Keratinocyte (primary cell): ENCODE results near the gene CYP46A1. TPM values are rescaled to one million over a fixed set of nuclear protein-coding genes. Genes with fewer than 3 reads are reported as not detected.

ENCODE experiments used
- DNase-seq: peaks from one replicate; pipeline ENCODE4 v3.0.0-alpha.2; 2011; ENCODE audit warnings: low read depth, missing footprints, low spot score
- FAIRE-seq: peaks from 2 replicates; lab custom pipeline; 2011; peaks lifted over from hg19 to GRCh38; lab: Jason Lieb, UNC
- H2AFZ ChIP-seq: 2 replicates; pipeline ENCODE4 v1.6.0; 2012; ENCODE audit warnings: low read length, control low read depth, inconsistent platforms; ENCODE audit not compliant: control insufficient read depth
- H3K27ac ChIP-seq: 2 replicates; pipeline ENCODE4 v1.5.1; 2011; ENCODE audit warnings: low read length; ENCODE audit not compliant: control insufficient read depth, insufficient read depth
- H3K27me3 ChIP-seq: 3 replicates; pipeline ENCODE4 v1.6.0; 2011; ENCODE audit warnings: low read length; ENCODE audit not compliant: control insufficient read depth, insufficient read depth; ENCODE audit errors: extremely low read depth
- H3K36me3 ChIP-seq, 2 experiments: 2 replicates in 1 of 2; 3 replicates in 1 of 2; pipeline ENCODE4 v1.5.1; 2011; ENCODE audit warnings: low read length in 2 of 2, mild to moderate bottlenecking in 1 of 2; ENCODE audit not compliant: control insufficient read depth in 2 of 2, insufficient read depth in 2 of 2; ENCODE audit errors: extremely low read depth in 1 of 2
- H3K4me1 ChIP-seq: 3 replicates; pipeline ENCODE4 v1.5.1; 2011; ENCODE audit warnings: low read length; ENCODE audit not compliant: control insufficient read depth, insufficient read depth; ENCODE audit errors: extremely low read depth
- H3K4me2 ChIP-seq: 3 replicates; pipeline ENCODE4 v1.6.0; 2011; ENCODE audit warnings: low read depth, low read length; ENCODE audit not compliant: control insufficient read depth, insufficient read depth; ENCODE audit errors: extremely low read depth
- H3K4me3 ChIP-seq, 3 experiments: fragments of 200-600 bp in 1 of 3; sonication (generic) in 1 of 3; 2 replicates in 2 of 3; 3 replicates in 1 of 3; pipeline ENCODE4 v1.5.1; 2011 to 2016; ENCODE audit warnings: low read length in 3 of 3, mild to moderate bottlenecking in 3 of 3, control low read depth in 2 of 3, inconsistent platforms in 1 of 3, low read depth in 1 of 3, mixed read lengths in 1 of 3, mixed run types in 1 of 3, moderate library complexity in 1 of 3; ENCODE audit not compliant: control insufficient read depth in 2 of 3, insufficient read depth in 2 of 3; ENCODE audit errors: extremely low read depth in 1 of 3
- H3K79me2 ChIP-seq: 2 replicates; pipeline ENCODE4 v1.6.0; 2012; ENCODE audit warnings: low read length; ENCODE audit not compliant: control insufficient read depth, insufficient read depth
- H3K9ac ChIP-seq: 3 replicates; pipeline ENCODE4 v1.6.0; 2011; ENCODE audit warnings: low read length; ENCODE audit not compliant: control insufficient read depth, insufficient read depth; ENCODE audit errors: extremely low read depth
- H3K9me1 ChIP-seq: 3 replicates; pipeline ENCODE4 v1.6.0; 2011; ENCODE audit warnings: low read length; ENCODE audit not compliant: control insufficient read depth, insufficient read depth; ENCODE audit errors: extremely low read depth
- H3K9me3 ChIP-seq: 2 replicates; pipeline ENCODE4 v1.5.1; 2012; ENCODE audit warnings: low read depth, low read length; ENCODE audit not compliant: control insufficient read depth
- H4K20me1 ChIP-seq: 3 replicates; pipeline ENCODE4 v1.6.0; 2011; ENCODE audit warnings: low read length; ENCODE audit not compliant: control insufficient read depth, insufficient read depth; ENCODE audit errors: extremely low read depth
- CTCF ChIP-seq, 3 experiments: IDR thresholded peaks in 1 of 3; conservative IDR thresholded peaks in 1 of 3; optimal IDR thresholded peaks in 1 of 3; 2 replicates in 2 of 3; 3 replicates in 1 of 3; pipeline versions ENCODE3 to v1.5.1; 2011; ENCODE audit warnings: low read length in 3 of 3, mild to moderate bottlenecking in 3 of 3, moderate library complexity in 2 of 3, control low read depth in 1 of 3, inconsistent platforms in 1 of 3; ENCODE audit not compliant: insufficient read depth in 2 of 3; ENCODE audit errors: extremely low read depth in 1 of 3
- EZH2 ChIP-seq: IDR thresholded peaks from one replicate; pipeline ENCODE4 v1.6.1; 2012; ENCODE audit warnings: inconsistent platforms, mild to moderate bottlenecking, low read length, moderate library complexity
- dilution Hi-C: fragments of 300-500 bp; cut with MboI; formaldehyde crosslinking; loops from one replicate; pipeline ENCODE4 v1.7.0; 2020; ENCODE audit warnings: low sequenced_read_pairs; ENCODE audit not compliant: extremely low pct_ligation_motif_present
- polyA plus RNA-seq, 5 experiments: library from polyadenylated mRNA; depleted of rRNA in 3 of 5; stranded (reverse) in 3 of 5; stranded (forward) in 1 of 5; unstranded in 1 of 5; fragments of >200 nt; gene quantifications; 1 replicate in 1 of 5; 2 replicates in 3 of 5; 3 replicates in 1 of 5; pipeline versions ENCODE4 v1.2.1 to v1.2.3, GENCODE V29; 2011 to 2012; ENCODE audit warnings: missing spikeins in 2 of 5, low read depth in 1 of 5, low replicate concordance in 1 of 5

Gene CYP46A1
- polyA plus RNA-seq, 1 donor (not counting 4 experiments of a cell fraction or from before 2014, with no cell fraction given): 0.01 TPM

DNA sequence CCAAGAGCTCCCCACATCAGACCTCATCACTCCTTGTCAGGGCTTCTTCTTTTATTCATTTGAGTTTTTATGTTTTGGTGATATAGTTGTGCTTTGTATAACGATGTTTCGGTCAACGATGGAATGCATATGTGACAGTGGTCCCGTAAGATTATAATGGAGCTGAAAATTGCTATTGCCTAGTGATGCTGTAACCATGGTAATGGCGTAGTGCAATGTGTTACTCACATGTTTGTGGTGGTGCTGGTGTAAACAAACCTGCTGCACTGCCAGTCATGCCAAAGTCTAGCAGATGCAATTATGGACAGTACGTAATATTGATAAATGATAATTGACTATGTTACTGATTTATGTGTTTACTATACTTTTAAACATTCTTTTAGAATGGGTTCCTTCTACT, 16.3 kb downstream of the CYP46A1 start:
- dilution Hi-C loops: loop anchor here (25.0 kb wide), 1 partner anchor 162 kb away; no protein-coding TSS in a partner anchor
- Histone ChIP-seq H3K4me1 (no peaks in the 10 kb centered on the region), H3K9me1 (no peaks in the 10 kb centered on the region), H2AFZ (no peak overlapping the region), H3K27me3 (peaks cover 13% of the 10 kb centered on the region), H3K4me3 (no peak overlapping the region), H3K27ac (no peak overlapping the region), H3K79me2 (no peaks in the 10 kb centered on the region), H3K36me3 (no peaks in the 10 kb centered on the region), H4K20me1 (no peaks in the 10 kb centered on the region), H3K9me3 (peaks cover 6% of the 10 kb centered on the region), H3K9ac (no peak overlapping the region), H3K4me2 (no peak overlapping the region)
- TF ChIP-seq EZH2 (no peak), CTCF (optimal IDR thresholded peaks at IDR 0.05 in 1 of 3, IDR thresholded peaks at IDR 0.05 in 1 of 3, conservative IDR thresholded peaks at IDR 0.05 in 1 of 3; ENCODE audit: extremely low read depth in 1 of 3, insufficient read depth in 2 of 3, low read length in 3 of 3) (no peak)
- FAIRE-seq: no peak
- no peak for DNase-seq

DNA sequence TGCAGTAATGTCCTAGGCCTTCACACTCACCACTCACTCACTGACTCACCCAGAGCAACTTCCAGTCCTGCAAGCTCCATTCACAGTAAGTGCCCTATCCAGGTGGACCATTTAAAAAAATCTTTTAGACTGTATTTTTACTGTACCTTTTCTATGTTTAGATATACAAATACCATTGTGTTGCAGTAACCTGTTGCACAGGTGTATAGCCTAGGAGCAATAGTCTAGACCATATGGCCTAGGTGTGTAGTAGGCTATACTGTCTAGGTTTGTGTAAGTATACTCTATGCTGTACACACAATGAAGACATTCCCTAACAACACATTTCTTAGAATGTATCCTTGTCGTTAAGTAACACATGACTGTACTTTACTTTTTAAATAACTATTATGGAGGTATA, 17.2 kb downstream of the CYP46A1 start:
- Histone ChIP-seq H3K9me1 (no peaks in the 10 kb centered on the region), H3K79me2 (no peaks in the 10 kb centered on the region), H3K4me2 (no peak overlapping the region), H3K4me3 (no peak overlapping the region), H3K27ac (no peak overlapping the region), H3K36me3 (no peaks in the 10 kb centered on the region), H3K9me3 (peaks cover 6% of the 10 kb centered on the region), H2AFZ (no peak overlapping the region), H3K27me3 (peaks cover 13% of the 10 kb centered on the region), H4K20me1 (no peaks in the 10 kb centered on the region), H3K9ac (no peak overlapping the region), H3K4me1 (no peaks in the 10 kb centered on the region)
- dilution Hi-C loops: loop anchor here (25.0 kb wide), 1 partner anchor 161 kb away; no protein-coding TSS in a partner anchor
- no peak for FAIRE-seq
- no peak for TF ChIP-seq CTCF (optimal IDR thresholded peaks at IDR 0.05 in 1 of 3, IDR thresholded peaks at IDR 0.05 in 1 of 3, conservative IDR thresholded peaks at IDR 0.05 in 1 of 3; ENCODE audit: extremely low read depth in 1 of 3, insufficient read depth in 2 of 3, low read length in 3 of 3)
- TF ChIP-seq EZH2: no peak
- DNase-seq: no peak
